Breast epithelium (tissue), 3 donors: ENCODE results near the gene SGPL1.

Experiments used
- CTCF ChIP-seq, 3 donors: fragments of 450-650 bp; IDR thresholded peaks; one replicate each; pipeline ENCODE4 v1.5.1; 2016 to 2017; ENCODE audit warnings: antibody characterized with exemption in 3 of 3, mild to moderate bottlenecking in 3 of 3, moderate library complexity in 3 of 3
- POLR2A ChIP-seq: fragments of 450-650 bp; IDR thresholded peaks from one replicate; pipeline ENCODE4 v1.6.1; 2016; ENCODE audit warnings: antibody characterized with exemption, mild to moderate bottlenecking, moderate library complexity
- POLR2AphosphoS5 ChIP-seq, 3 donors: sonication (generic); formaldehyde crosslinking; IDR thresholded peaks; one replicate each; pipeline ENCODE4 v1.6.1; 2017; ENCODE audit warnings: antibody characterized with exemption in 3 of 3

DNA sequence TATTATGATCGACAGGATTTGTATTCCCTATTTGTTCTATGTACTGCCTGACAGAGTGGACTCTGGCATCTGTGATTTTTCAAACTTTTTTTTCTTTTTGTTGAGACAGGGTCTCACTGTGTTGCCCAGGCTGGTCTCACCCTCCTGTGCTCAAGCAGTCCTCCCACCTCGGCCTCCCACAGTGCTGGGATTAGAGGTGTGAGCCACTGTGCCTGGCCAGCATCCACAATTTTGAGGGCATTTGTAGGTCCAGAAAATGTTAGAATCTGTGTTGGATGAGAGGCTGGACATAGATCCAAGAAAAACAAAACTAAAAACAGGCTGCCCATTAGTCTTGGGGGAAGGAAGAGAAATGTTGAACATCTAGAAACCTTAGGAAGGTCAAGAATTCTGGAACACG, 34.3 kb downstream of the SGPL1 start:
- TF ChIP-seq CTCF (IDR thresholded peaks at IDR 0.05), result no peak
- no peak for TF ChIP-seq POLR2A
- TF ChIP-seq POLR2AphosphoS5 (IDR thresholded peaks at IDR 0.05), result no peak
